DMS53 treated with DMSO at 0.1 percent for 48 hours (cell line): ENCODE results near the gene WNT10A.
A peak's percentile ranks its signal among the peaks of the same experiment; 100 is the strongest.

ENCODE experiments used
- DNase-seq: peaks from one replicate; lab custom pipeline; 2025; ENCODE audit not compliant: unreplicated experiment; lab: John Stamatoyannopoulos, UW

WNT10A gene

GRCh38 chr2:218892693-218893348 is 12.2 kb downstream of the WNT10A start:
- DNase-seq: peak; percentile 54

GRCh38 chr2:218893349-218894150 is 12.9 kb downstream of the WNT10A start:
- no peak for DNase-seq

- DNase-seq: no peak
These were observed 13.7 kb downstream of the WNT10A start for GRCh38 chr2:218894151-218894879.

GRCh38 chr2:218894880-218895157 is 14.2 kb downstream of the WNT10A start:
- no peak for DNase-seq

- no peak for DNase-seq
These were observed 14.7 kb downstream of the WNT10A start for GRCh38 chr2:218895326-218895725.

GRCh38 chr2:218895759-218896500 is 15.3 kb downstream of the WNT10A start:
- DNase-seq: no peak

GRCh38 chr2:218896501-218897393 is 16.1 kb downstream of the WNT10A start:
- DNase-seq: peak; percentile 19

- no peak for DNase-seq
These were observed 16.9 kb downstream of the WNT10A start for GRCh38 chr2:218897394-218898108.

GRCh38 chr2:218898109-218898878 is 17.6 kb downstream of the WNT10A start:
- DNase-seq: peak; percentile 25

GRCh38 chr2:218899147-218899546 is 18.5 kb downstream of the WNT10A start:
- no peak for DNase-seq

- DNase-seq: no peak
These were observed 21.8 kb downstream of the WNT10A start for GRCh38 chr2:218902427-218902826.

GRCh38 chr2:218904176-218904575 is 23.5 kb downstream of the WNT10A start:
- no peak for DNase-seq

- peak; percentile 63 for DNase-seq
These were observed 28.3 kb downstream of the WNT10A start for GRCh38 chr2:218908721-218909619.

GRCh38 chr2:218910741-218911140 is 30.1 kb downstream of the WNT10A start:
- DNase-seq: no peak

- DNase-seq: no peak
These were observed 39.9 kb downstream of the WNT10A start for GRCh38 chr2:218920504-218920903.

- DNase-seq: no peak
These were observed 44.1 kb downstream of the WNT10A start for GRCh38 chr2:218924757-218925156.

GRCh38 chr2:218925434-218925833 is 44.8 kb downstream of the WNT10A start:
- DNase-seq: no peak

GRCh38 chr2:218927422-218927821 is 46.8 kb downstream of the WNT10A start:
- no peak for DNase-seq
